Vagina (tissue), 2 donors: ENCODE data around the gene TCF7L1.

Experiments
- POLR2A ChIP-seq, 2 donors: fragments of 450-650 bp; IDR thresholded peaks; one replicate each; pipeline ENCODE4 v1.6.1; 2017; ENCODE audit warnings: antibody characterized with exemption in 2 of 2, mild to moderate bottlenecking in 2 of 2, moderate library complexity in 2 of 2
- POLR2AphosphoS5 ChIP-seq, 2 donors: sonication (generic); formaldehyde crosslinking; IDR thresholded peaks; one replicate each; pipeline ENCODE4 v1.9.0; 2017; ENCODE audit warnings: antibody characterized with exemption in 2 of 2, mild to moderate bottlenecking in 2 of 2, low read depth in 1 of 2; ENCODE audit not compliant: insufficient read depth in 1 of 2
- TF ChIP-seq, protein P1 (sequence below), 3 experiments: fragments of 450-650 bp in 2 of 3; fragments of 200-600 bp in 1 of 3; sonication (generic) in 1 of 3; IDR thresholded peaks; one replicate each; pipeline ENCODE4 v1.5.1; 2017 to 2019; ENCODE audit warnings: antibody characterized with exemption in 3 of 3, mild to moderate bottlenecking in 2 of 3, moderate library complexity in 2 of 3

GRCh38 chr2:85357736-85358135 is 224.5 kb downstream of the TCF7L1 start:
- TF ChIP-seq, protein P1, sequence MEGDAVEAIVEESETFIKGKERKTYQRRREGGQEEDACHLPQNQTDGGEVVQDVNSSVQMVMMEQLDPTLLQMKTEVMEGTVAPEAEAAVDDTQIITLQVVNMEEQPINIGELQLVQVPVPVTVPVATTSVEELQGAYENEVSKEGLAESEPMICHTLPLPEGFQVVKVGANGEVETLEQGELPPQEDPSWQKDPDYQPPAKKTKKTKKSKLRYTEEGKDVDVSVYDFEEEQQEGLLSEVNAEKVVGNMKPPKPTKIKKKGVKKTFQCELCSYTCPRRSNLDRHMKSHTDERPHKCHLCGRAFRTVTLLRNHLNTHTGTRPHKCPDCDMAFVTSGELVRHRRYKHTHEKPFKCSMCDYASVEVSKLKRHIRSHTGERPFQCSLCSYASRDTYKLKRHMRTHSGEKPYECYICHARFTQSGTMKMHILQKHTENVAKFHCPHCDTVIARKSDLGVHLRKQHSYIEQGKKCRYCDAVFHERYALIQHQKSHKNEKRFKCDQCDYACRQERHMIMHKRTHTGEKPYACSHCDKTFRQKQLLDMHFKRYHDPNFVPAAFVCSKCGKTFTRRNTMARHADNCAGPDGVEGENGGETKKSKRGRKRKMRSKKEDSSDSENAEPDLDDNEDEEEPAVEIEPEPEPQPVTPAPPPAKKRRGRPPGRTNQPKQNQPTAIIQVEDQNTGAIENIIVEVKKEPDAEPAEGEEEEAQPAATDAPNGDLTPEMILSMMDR (IDR thresholded peaks at IDR 0.05): no peak
- TF ChIP-seq POLR2A (IDR thresholded peaks at IDR 0.05): no peak
- TF ChIP-seq POLR2AphosphoS5 (IDR thresholded peaks at IDR 0.05; ENCODE audit: insufficient read depth in 1 of 2, low read depth in 1 of 2): no peak
